Omental fat pad (tissue), 4 donors: ENCODE measurements around the gene DPEP3. TPM values are rescaled to one million over a fixed set of nuclear protein-coding genes. Genes with fewer than 3 reads are reported as not detected.
"Not testable (repeated sequence)": the region's sequence is repeated elsewhere in the genome, so short reads cannot be mapped to it uniquely, and the experiment has no call there.

Experiments used
- ATAC-seq: fragments of 150-250 bp; one replicate; pipeline ENCODE4 v1.9.1; 2016; ENCODE audit warnings: mild to moderate bottlenecking, moderate library complexity; ENCODE audit not compliant: low FRiP score
- DNase-seq: peaks from one replicate; pipeline ENCODE4 v3.0.0-alpha.2; 2019; ENCODE audit warnings: low spot score
- CTCF ChIP-seq, 3 donors: fragments of 450-650 bp; IDR thresholded peaks; one replicate each; pipeline ENCODE4 v1.5.1; 2016 to 2017; ENCODE audit warnings: antibody characterized with exemption in 3 of 3, mild to moderate bottlenecking in 3 of 3, moderate library complexity in 2 of 3
- total RNA-seq, 4 donors: library from RNA; depleted of rRNA; stranded (reverse); fragments of >200 nt; gene quantifications; one replicate each; pipeline ENCODE4 v1.1.0, GENCODE V29; 2016

DPEP3 gene
- total RNA-seq, 4 donors from 2014 or later, result 0.24 to 0.63 TPM; not detected in 2

DNA sequence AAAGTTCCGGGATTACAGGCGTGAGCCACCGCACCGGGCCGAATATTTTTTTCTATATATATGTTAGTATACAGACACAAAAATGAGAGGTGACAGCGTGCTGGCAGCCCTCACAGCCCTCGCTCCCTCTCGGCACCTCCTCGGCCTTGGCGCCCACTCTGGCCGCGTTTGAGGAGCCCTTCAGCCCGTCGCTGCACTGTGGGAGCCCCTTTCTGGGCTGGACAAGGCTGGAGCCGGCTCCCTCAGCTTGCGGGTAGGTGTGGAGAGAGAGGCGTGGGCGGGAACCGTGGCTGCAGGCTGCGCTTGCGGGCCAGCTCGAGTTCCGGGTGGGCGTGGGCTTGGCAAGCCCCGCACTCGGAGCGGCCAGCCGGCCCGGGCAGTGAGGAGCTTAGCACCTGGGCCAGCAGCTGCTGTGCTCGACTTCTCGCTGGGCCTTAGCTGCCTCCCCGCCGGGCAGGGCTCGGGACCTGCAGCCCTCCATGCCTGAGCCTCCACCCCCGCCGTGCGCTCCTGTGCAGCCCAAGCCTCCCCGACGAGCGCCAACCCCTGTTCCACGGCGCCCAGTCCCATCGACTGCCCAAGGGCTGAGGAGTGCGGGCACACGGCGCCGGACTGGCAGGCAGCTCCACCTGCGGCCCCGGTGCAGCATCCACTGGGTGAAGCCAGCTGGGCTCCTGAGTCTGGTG lies 1.9 kb upstream of the DPEP3 start:
- DNase-seq (no peak), ATAC-seq (no peak)
- no peak for TF ChIP-seq CTCF (IDR thresholded peaks at IDR 0.05)

DNA sequence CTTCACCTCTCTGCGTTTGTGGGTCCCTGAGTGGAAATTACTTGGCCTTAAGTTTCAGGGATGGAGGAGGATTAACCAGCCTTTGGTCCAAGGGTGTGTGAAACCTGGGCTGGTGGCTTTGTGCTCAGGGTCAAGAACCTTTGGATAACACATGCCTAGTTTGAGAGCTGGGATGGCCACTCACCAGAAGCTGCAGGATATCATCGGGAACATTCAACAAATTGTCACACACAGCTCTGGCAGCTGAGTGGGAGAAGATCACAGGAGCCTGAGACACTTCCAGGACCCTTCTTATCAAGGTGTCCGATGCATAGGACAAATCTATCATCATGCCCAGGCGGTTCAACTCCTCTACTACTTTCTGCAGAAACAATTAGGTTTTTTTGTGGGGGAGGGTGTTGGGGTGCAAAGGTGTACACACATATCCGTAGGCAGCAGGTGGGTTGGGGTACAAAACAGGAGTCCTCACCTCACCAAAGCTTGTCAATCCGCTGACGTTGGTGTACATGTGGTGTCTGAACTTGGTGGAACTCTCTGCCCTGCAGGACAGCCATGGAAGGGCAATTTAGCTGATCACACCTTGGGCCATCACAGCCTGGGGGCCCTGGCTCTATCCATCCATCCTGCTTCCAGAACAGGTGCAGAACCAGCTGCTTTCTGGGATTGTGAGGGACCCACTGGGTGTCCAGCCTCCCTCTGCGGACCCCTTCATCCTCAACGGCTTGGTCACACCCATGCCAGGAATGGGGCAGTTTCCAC lies 2.7 kb downstream of the DPEP3 start:
- ATAC-seq (no peak), DNase-seq (no peak)
- TF ChIP-seq CTCF (IDR thresholded peaks at IDR 0.05), result no peak

- no peak for ATAC-seq
- DNase-seq, result no peak
- no peak for TF ChIP-seq CTCF (IDR thresholded peaks at IDR 0.05)
Observed at GRCh38 chr16:67977005-67977404, 3.3 kb downstream of the DPEP3 start.

- no peak for TF ChIP-seq CTCF (IDR thresholded peaks at IDR 0.05)
- ATAC-seq (no peak), DNase-seq (no peak)
Observed at GRCh38 chr16:67976205-67976604, 4.1 kb downstream of the DPEP3 start.

GRCh38 chr16:67975321-67976105 lies 4.8 kb downstream of the DPEP3 start:
- no peak for TF ChIP-seq CTCF (IDR thresholded peaks at IDR 0.05)
- ATAC-seq, result peak; percentile 11

GRCh38 chr16:67972285-67972684 lies 8.0 kb downstream of the DPEP3 start:
- DNase-seq, result not testable (repeated sequence)

More at GRCh38 chr16:67975321-67976105, 4.8 kb downstream of the DPEP3 start:
- DNase-seq, result no peak

DNA sequence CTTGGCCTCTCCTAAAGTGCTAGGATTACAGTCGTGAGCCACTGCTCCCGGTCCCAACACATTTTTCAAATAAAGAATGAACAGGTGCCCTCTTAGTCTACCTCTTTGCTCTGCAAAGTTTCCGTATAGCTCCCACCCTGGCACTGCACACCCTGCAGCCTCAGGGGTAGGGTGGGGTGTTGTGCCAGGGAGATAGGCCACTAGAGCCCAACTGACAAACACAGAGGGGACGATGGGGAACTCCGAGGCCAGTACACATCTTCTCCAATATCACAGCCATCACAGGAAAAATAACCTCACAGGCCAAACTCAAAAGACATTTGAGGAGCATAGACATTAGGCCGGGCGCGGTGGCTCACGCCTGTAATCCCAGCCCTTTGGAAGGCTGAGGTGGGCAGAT lies 9.2 kb downstream of the DPEP3 start:
- DNase-seq (no peak), ATAC-seq (no peak)
- no peak for TF ChIP-seq CTCF (IDR thresholded peaks at IDR 0.05)

More at GRCh38 chr16:67972285-67972684, 8.0 kb downstream of the DPEP3 start:
- not testable (repeated sequence) for ATAC-seq
